ENCODE measurements around the gene KAZN.

KAZN gene

GRCh38 chr1:14794906-14795305 is 196.4 kb downstream of the KAZN start:
- no peak for DNase-seq (ENCODE audit: extremely low read depth, low read depth)
- no peak for TF ChIP-seq CTCF (IDR thresholded peaks at IDR 0.05; ENCODE audit: low read depth, low read length)

GRCh38 chr1:14795589-14795988 is 197.1 kb downstream of the KAZN start:
- no peak for TF ChIP-seq CTCF (IDR thresholded peaks at IDR 0.05; ENCODE audit: low read depth, low read length)
- no peak for DNase-seq (ENCODE audit: extremely low read depth, low read depth)

GRCh38 chr1:14800014-14800413 is 201.5 kb downstream of the KAZN start:
- DNase-seq (ENCODE audit: extremely low read depth, low read depth) = no peak
- no peak for TF ChIP-seq CTCF (IDR thresholded peaks at IDR 0.05; ENCODE audit: low read depth, low read length)

- no peak for TF ChIP-seq CTCF (IDR thresholded peaks at IDR 0.05; ENCODE audit: low read depth, low read length)
- no peak for DNase-seq (ENCODE audit: extremely low read depth, low read depth)
Measured at GRCh38 chr1:14800500-14801076, 202.1 kb downstream of the KAZN start.

GRCh38 chr1:14803002-14803789 is 204.7 kb downstream of the KAZN start:
- TF ChIP-seq CTCF (IDR thresholded peaks at IDR 0.05; ENCODE audit: low read depth, low read length) = no peak
- no peak for DNase-seq (ENCODE audit: extremely low read depth, low read depth)

- TF ChIP-seq CTCF (IDR thresholded peaks at IDR 0.05; ENCODE audit: low read depth, low read length) = peak; percentile 26
- no peak for DNase-seq (ENCODE audit: extremely low read depth, low read depth)
Measured at GRCh38 chr1:14804626-14805025, 206.1 kb downstream of the KAZN start.

GRCh38 chr1:14806772-14807171 is 208.3 kb downstream of the KAZN start:
- no peak for TF ChIP-seq CTCF (IDR thresholded peaks at IDR 0.05; ENCODE audit: low read depth, low read length)
- no peak for DNase-seq (ENCODE audit: extremely low read depth, low read depth)
